HG03159 (cell line): Measurements from ENCODE around the gene UBE2M.
"Not testable (repeated sequence)": the region's sequence is repeated elsewhere in the genome, so short reads cannot be mapped to it uniquely, and the experiment has no call there.

Experiments used
- ATAC-seq: cut with Tn5 transposase; IDR thresholded peaks from one replicate; pipeline ENCODE4 v1.9.1; 2021; ENCODE audit warnings: mild to moderate bottlenecking, moderate library complexity; ENCODE audit not compliant: unreplicated experiment

UBE2M gene

DNA sequence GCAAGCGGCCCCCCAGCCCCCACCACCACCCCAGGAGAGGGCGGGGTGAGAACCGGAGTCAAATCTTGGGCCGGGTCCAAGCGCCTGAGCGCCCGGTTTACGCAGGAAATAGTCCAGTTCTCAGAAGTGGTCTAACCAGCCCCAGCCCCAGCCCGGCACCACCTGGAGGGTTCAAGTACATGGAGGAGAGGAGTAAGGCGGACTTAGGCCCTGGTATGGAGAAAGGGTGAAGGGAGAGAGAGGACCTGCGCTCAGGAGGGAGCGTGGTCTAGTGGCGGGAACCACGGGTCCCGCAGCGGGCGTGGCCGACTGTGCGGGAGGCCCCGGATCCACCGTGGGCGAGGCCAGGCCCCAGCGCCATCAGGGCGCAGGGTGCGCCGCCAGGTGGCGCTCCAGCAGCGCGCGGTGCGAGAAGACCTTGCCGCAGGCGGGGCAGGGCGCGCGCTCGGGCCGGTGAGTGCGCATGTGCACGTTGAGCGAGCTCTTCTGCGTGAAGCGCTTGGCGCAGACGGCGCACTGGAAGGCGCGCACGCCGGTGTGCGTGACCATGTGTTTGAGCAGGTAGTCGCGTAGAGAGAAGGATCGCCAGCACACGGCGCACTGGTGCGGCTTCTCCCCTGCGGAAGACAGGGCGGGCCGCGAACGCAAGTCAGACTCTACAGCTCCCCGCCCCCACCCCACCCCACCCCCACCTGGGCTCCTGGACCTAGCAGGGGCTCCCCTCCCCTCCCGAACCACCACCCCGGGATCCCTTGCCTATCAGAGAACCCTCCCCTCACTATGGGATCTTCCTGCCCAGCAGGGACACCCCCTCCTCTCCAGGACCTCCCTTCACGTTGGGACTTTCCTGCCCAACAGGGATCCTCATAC, 44.5 kb downstream of the UBE2M start:
- ATAC-seq, result peak; percentile 69

DNA sequence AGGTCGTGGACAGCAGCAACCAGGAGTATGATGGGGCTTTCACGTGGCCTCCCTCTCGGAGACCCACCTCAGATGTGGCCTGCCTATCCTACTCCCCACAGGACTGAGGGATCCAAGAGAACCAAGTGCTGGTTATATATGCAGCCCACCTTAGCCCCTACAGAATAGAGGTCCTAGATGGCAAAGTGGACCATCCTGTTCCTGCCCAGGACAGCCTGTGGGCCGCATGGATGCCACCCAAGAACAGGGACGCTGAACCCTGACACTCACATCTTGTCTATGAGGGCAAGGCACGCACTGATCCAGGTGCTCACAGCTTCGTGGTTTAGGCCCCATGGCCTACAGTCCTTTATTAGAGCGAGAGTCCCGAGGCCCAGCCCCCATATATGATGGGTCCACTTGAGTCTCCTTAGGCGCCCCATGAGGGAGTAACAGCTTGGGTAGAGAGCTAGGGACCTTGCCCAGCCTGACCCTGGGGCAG, 45.2 kb downstream of the UBE2M start:
- no peak for ATAC-seq

GRCh38 chr19:58511353-58512208, 46.8 kb downstream of the UBE2M start, which contains the start of gene SLC27A5:
Gene SLC27A5, minus strand, starts transcription at chr19:58511992. Its CDS starts 37 bp downstream, at chr19:58511955.
- no peak for ATAC-seq

GRCh38 chr19:58510084-58510862, 48.1 kb downstream of the UBE2M start:
- ATAC-seq, result no peak

- no peak for ATAC-seq
Observed at GRCh38 chr19:58509731-58510083, 48.7 kb downstream of the UBE2M start.

- ATAC-seq, result not testable (repeated sequence)
Observed at GRCh38 chr19:58507602-58508223, 50.7 kb downstream of the UBE2M start.
